GM12878 (cell line): ENCODE data around the gene RNF13.

Experiments used
- CEBPB ChIP-seq, 2 experiments: fragments of 150-350 bp in 1 of 2; IDR thresholded peaks; 2 replicates each; pipeline ENCODE4 v1.6.1; 2012 to 2014; ENCODE audit warnings: low read depth in 2 of 2, low read length in 2 of 2, borderline replicate concordance in 1 of 2, inconsistent platforms in 1 of 2
- FOS ChIP-seq: IDR thresholded peaks from 3 replicates; pipeline ENCODE4 v1.6.1; 2011; ENCODE audit warnings: borderline replicate concordance; ENCODE audit not compliant: insufficient read length; ENCODE audit errors: extremely low read depth
- POLR2A ChIP-seq: IDR thresholded peaks from 2 replicates; pipeline ENCODE4 v1.6.1; 2011; ENCODE audit warnings: low read depth, mild to moderate bottlenecking, low read length
- REST ChIP-seq: IDR thresholded peaks from 2 replicates; pipeline ENCODE4 v1.6.1; 2012; ENCODE audit warnings: mild to moderate bottlenecking, low read depth, low read length
- SUPT20H ChIP-seq: IDR thresholded peaks from 2 replicates; pipeline ENCODE4 v1.6.1; 2011; ENCODE audit warnings: low read depth, mild to moderate bottlenecking, low read length, moderate library complexity, borderline replicate concordance; ENCODE audit not compliant: control insufficient read depth
- TF ChIP-seq, protein P1 (sequence below), 3 experiments: IDR thresholded peaks in 2 of 3; conservative IDR thresholded peaks in 1 of 3; 2 replicates each; pipeline ENCODE4 v1.5.1; 2011; ENCODE audit warnings: low read depth in 3 of 3, low read length in 3 of 3, mild to moderate bottlenecking in 3 of 3, control low read depth in 2 of 3, moderate library complexity in 2 of 3, inconsistent platforms in 1 of 3, mixed read lengths in 1 of 3; ENCODE audit not compliant: control insufficient read depth in 2 of 3, insufficient read depth in 1 of 3; ENCODE audit errors: extremely low read depth in 1 of 3
- TF ChIP-seq, protein P2 (sequence below): fragments of 450-650 bp; IDR thresholded peaks from 2 replicates; pipeline ENCODE4 v1.6.1; 2016; ENCODE audit warnings: mild to moderate bottlenecking, moderate library complexity, borderline replicate concordance

DNA sequence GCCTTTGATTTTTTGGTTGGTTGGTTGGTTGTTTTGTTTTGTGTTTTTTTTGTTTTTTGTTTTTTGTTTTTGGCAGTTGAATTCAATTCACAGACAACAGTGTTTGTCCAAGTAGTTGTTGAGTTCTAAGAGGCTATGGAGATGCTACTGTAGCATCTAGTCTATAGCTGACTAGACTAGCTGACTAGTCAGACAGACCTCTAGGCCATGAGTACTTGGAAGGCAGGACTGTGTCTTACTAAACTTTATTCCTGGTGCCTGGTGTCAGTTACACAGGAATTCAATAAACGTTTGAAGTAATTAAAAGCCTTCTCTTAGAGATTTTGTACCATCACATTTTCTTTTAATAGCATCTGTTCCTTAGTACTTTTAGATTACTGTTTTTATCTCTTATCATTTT is 35.7 kb downstream of the RNF13 start:
- TF ChIP-seq, protein P1, sequence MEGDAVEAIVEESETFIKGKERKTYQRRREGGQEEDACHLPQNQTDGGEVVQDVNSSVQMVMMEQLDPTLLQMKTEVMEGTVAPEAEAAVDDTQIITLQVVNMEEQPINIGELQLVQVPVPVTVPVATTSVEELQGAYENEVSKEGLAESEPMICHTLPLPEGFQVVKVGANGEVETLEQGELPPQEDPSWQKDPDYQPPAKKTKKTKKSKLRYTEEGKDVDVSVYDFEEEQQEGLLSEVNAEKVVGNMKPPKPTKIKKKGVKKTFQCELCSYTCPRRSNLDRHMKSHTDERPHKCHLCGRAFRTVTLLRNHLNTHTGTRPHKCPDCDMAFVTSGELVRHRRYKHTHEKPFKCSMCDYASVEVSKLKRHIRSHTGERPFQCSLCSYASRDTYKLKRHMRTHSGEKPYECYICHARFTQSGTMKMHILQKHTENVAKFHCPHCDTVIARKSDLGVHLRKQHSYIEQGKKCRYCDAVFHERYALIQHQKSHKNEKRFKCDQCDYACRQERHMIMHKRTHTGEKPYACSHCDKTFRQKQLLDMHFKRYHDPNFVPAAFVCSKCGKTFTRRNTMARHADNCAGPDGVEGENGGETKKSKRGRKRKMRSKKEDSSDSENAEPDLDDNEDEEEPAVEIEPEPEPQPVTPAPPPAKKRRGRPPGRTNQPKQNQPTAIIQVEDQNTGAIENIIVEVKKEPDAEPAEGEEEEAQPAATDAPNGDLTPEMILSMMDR (IDR thresholded peaks at IDR 0.05 in 2 of 3, conservative IDR thresholded peaks at IDR 0.05 in 1 of 3; ENCODE audit: control insufficient read depth in 2 of 3, extremely low read depth in 1 of 3, insufficient read depth in 1 of 3, low read depth in 3 of 3, low read length in 3 of 3) = no peak
- TF ChIP-seq, protein P2, sequence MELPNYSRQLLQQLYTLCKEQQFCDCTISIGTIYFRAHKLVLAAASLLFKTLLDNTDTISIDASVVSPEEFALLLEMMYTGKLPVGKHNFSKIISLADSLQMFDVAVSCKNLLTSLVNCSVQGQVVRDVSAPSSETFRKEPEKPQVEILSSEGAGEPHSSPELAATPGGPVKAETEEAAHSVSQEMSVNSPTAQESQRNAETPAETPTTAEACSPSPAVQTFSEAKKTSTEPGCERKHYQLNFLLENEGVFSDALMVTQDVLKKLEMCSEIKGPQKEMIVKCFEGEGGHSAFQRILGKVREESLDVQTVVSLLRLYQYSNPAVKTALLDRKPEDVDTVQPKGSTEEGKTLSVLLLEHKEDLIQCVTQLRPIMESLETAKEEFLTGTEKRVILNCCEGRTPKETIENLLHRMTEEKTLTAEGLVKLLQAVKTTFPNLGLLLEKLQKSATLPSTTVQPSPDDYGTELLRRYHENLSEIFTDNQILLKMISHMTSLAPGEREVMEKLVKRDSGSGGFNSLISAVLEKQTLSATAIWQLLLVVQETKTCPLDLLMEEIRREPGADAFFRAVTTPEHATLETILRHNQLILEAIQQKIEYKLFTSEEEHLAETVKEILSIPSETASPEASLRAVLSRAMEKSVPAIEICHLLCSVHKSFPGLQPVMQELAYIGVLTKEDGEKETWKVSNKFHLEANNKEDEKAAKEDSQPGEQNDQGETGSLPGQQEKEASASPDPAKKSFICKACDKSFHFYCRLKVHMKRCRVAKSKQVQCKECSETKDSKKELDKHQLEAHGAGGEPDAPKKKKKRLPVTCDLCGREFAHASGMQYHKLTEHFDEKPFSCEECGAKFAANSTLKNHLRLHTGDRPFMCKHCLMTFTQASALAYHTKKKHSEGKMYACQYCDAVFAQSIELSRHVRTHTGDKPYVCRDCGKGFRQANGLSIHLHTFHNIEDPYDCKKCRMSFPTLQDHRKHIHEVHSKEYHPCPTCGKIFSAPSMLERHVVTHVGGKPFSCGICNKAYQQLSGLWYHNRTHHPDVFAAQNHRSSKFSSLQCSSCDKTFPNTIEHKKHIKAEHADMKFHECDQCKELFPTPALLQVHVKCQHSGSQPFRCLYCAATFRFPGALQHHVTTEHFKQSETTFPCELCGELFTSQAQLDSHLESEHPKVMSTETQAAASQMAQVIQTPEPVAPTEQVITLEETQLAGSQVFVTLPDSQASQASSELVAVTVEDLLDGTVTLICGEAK = no peak
- TF ChIP-seq FOS (no peak), POLR2A (no peak), CEBPB (IDR thresholded peaks at IDR 0.05; ENCODE audit: borderline replicate concordance in 1 of 2, low read depth in 2 of 2, low read length in 2 of 2) (no peak), REST (no peak), SUPT20H (no peak)
